ENCODE data around the gene IDUA.

GRCh38 chr4:946103-946450, 40.8 kb upstream of the IDUA start:
- no peak for TF ChIP-seq POLR2AphosphoS5 (IDR thresholded peaks at IDR 0.05; ENCODE audit: low read depth)
- TF ChIP-seq, protein P1, sequence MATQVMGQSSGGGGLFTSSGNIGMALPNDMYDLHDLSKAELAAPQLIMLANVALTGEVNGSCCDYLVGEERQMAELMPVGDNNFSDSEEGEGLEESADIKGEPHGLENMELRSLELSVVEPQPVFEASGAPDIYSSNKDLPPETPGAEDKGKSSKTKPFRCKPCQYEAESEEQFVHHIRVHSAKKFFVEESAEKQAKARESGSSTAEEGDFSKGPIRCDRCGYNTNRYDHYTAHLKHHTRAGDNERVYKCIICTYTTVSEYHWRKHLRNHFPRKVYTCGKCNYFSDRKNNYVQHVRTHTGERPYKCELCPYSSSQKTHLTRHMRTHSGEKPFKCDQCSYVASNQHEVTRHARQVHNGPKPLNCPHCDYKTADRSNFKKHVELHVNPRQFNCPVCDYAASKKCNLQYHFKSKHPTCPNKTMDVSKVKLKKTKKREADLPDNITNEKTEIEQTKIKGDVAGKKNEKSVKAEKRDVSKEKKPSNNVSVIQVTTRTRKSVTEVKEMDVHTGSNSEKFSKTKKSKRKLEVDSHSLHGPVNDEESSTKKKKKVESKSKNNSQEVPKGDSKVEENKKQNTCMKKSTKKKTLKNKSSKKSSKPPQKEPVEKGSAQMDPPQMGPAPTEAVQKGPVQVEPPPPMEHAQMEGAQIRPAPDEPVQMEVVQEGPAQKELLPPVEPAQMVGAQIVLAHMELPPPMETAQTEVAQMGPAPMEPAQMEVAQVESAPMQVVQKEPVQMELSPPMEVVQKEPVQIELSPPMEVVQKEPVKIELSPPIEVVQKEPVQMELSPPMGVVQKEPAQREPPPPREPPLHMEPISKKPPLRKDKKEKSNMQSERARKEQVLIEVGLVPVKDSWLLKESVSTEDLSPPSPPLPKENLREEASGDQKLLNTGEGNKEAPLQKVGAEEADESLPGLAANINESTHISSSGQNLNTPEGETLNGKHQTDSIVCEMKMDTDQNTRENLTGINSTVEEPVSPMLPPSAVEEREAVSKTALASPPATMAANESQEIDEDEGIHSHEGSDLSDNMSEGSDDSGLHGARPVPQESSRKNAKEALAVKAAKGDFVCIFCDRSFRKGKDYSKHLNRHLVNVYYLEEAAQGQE (IDR thresholded peaks at IDR 0.05; ENCODE audit: insufficient replicate concordance, low read depth): no peak

Data from HL-60 (cell line).